NOMO-1 (cell line): ENCODE measurements around the gene GPR146.
"Not testable (repeated sequence)": the region's sequence is repeated elsewhere in the genome, so short reads cannot be mapped to it uniquely, and the experiment has no call there.

ENCODE experiments used
- DNase-seq, 2 experiments: peaks; one replicate each; lab custom pipeline; 2025; ENCODE audit not compliant: unreplicated experiment in 2 of 2; lab: John Stamatoyannopoulos, UW

Gene GPR146

GRCh38 chr7:1024876-1025742 is 19.2 kb upstream of the GPR146 start:
- DNase-seq: no peak

GRCh38 chr7:1025743-1026581 is 18.4 kb upstream of the GPR146 start:
- DNase-seq: no peak

- peak; percentile 28 to 32 for DNase-seq
Observed at GRCh38 chr7:1026721-1027161, 17.6 kb upstream of the GPR146 start.

GRCh38 chr7:1027242-1028043 is 16.9 kb upstream of the GPR146 start:
- DNase-seq: peak; percentile 26 to 33

- peak; percentile 76 to 90 for DNase-seq
Observed at GRCh38 chr7:1028044-1028770, 16.1 kb upstream of the GPR146 start.

- peak; percentile 90 to 95 for DNase-seq
Observed at GRCh38 chr7:1028775-1029636, 15.3 kb upstream of the GPR146 start.

- peak; percentile 19 to 26 for DNase-seq
Observed at GRCh38 chr7:1029637-1030443, 14.5 kb upstream of the GPR146 start.

GRCh38 chr7:1030444-1031070 is 13.8 kb upstream of the GPR146 start:
- no peak for DNase-seq

- no peak for DNase-seq
Observed at GRCh38 chr7:1031716-1032455, 12.5 kb upstream of the GPR146 start.

- DNase-seq: no peak
Observed at GRCh38 chr7:1032536-1033181, 11.7 kb upstream of the GPR146 start.

GRCh38 chr7:1033546-1034145 is 10.7 kb upstream of the GPR146 start:
- no peak for DNase-seq

- DNase-seq: not testable (repeated sequence)
Observed at GRCh38 chr7:1034769-1035168, 9.6 kb upstream of the GPR146 start.

GRCh38 chr7:1036164-1036928 is 8.0 kb upstream of the GPR146 start:
- not testable (repeated sequence) for DNase-seq

- not testable (repeated sequence) for DNase-seq
Observed at GRCh38 chr7:1040233-1040632, 4.1 kb upstream of the GPR146 start.

GRCh38 chr7:1040790-1041189 is 3.6 kb upstream of the GPR146 start:
- DNase-seq: no peak
